ENCODE results near the gene OR5AL1. TPM values are rescaled to one million over a fixed set of nuclear protein-coding genes. Genes with fewer than 3 reads are reported as not detected.
"Not testable (repeated sequence)": the region's sequence is repeated elsewhere in the genome, so short reads cannot be mapped to it uniquely, and the experiment has no call there.

OR5AL1 gene
- not detected for total RNA-seq

- Histone ChIP-seq H3K4me1 (no peaks in the 10 kb centered on the region), H3K36me3 (no peaks in the 10 kb centered on the region), H3K27ac (no peak within 1 kb of the TSS), H3K4me3 (no peak within 1 kb of the TSS), H3K9me3 (no peaks in the 10 kb centered on the region), H3K27me3 (no peaks in the 10 kb centered on the region)
- no peak for TF ChIP-seq POLR2AphosphoS5 (IDR thresholded peaks at IDR 0.05)
- TF ChIP-seq, protein P1, sequence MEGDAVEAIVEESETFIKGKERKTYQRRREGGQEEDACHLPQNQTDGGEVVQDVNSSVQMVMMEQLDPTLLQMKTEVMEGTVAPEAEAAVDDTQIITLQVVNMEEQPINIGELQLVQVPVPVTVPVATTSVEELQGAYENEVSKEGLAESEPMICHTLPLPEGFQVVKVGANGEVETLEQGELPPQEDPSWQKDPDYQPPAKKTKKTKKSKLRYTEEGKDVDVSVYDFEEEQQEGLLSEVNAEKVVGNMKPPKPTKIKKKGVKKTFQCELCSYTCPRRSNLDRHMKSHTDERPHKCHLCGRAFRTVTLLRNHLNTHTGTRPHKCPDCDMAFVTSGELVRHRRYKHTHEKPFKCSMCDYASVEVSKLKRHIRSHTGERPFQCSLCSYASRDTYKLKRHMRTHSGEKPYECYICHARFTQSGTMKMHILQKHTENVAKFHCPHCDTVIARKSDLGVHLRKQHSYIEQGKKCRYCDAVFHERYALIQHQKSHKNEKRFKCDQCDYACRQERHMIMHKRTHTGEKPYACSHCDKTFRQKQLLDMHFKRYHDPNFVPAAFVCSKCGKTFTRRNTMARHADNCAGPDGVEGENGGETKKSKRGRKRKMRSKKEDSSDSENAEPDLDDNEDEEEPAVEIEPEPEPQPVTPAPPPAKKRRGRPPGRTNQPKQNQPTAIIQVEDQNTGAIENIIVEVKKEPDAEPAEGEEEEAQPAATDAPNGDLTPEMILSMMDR (IDR thresholded peaks at IDR 0.05), result no peak
- no peak for TF ChIP-seq POLR2A (IDR thresholded peaks at IDR 0.05)
- DNase-seq (ENCODE audit: low spot score in 2 of 2), result no peak
- intact Hi-C loops (cut with DNase I; ENCODE audit: low total_unique reads), result no loop called here
Measured at GRCh38 chr11:56412396-56412795, at the start of gene OR5AL1. OR5AL1 (plus strand) TSS chr11:56412696.

DNA sequence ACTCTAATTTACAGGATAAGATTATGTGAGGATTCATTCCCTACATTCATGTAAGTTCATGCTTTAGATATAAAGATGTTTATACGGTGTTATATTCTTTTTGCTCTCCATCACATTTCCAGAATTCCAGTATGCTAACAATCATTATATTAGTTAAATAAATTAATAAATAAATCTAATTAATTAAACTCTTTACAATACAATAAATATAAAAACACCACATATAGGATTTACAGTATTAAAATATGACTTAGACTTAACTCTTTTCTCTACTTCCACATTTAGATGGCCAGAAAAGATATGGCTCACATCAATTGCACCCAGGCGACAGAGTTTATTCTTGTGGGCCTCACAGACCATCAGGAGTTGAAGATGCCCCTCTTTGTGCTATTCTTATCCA is 37.2 kb upstream of the OR5AL1 start, which contains the start of gene OR8U1:
TSS of gene OR8U1 (plus strand) at position 301 of the 400 bp plus-strand sequence. CDS start at position 301, 0 bp downstream.
- H3K4me1 ChIP-seq, result no peaks in the 10 kb centered on the region
- H3K36me3 ChIP-seq, result no peaks in the 10 kb centered on the region
- H3K27me3 ChIP-seq, result no peaks in the 10 kb centered on the region
- H3K4me3 ChIP-seq, result no peak within 1 kb of the TSS
- DNase-seq (ENCODE audit: low spot score in 2 of 2), result no peak
- no peak within 1 kb of the TSS for H3K27ac ChIP-seq
- intact Hi-C loops (cut with DNase I; ENCODE audit: low total_unique reads), result no loop called here
- no peaks in the 10 kb centered on the region for H3K9me3 ChIP-seq
- TF ChIP-seq, protein P1 (IDR thresholded peaks at IDR 0.05), result no peak
- TF ChIP-seq POLR2AphosphoS5 (IDR thresholded peaks at IDR 0.05), result no peak
- no peak for TF ChIP-seq POLR2A (IDR thresholded peaks at IDR 0.05)

DNA sequence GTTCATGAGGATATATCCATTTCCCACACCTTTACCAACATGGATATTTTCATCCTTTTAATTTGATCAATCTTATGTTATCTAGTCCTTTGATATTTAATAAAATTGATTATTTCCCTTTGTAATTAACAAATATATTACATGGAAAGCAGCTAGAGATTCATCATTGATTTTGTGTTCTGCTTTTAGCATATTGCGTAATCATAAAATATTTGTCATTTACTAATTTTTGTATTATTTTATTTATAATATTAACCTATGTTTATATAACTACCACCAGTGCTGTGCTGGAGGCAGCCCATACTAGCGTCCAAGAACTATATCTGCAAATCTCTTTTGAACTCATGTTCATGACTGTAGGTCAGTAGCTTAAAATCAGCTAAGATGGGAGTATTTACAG is 32.4 kb upstream of the OR5AL1 start:
- H3K27me3 ChIP-seq, result no peaks in the 10 kb centered on the region
- intact Hi-C loops (cut with DNase I; ENCODE audit: low total_unique reads), result no loop called here
- H3K36me3 ChIP-seq, result no peaks in the 10 kb centered on the region

DNA sequence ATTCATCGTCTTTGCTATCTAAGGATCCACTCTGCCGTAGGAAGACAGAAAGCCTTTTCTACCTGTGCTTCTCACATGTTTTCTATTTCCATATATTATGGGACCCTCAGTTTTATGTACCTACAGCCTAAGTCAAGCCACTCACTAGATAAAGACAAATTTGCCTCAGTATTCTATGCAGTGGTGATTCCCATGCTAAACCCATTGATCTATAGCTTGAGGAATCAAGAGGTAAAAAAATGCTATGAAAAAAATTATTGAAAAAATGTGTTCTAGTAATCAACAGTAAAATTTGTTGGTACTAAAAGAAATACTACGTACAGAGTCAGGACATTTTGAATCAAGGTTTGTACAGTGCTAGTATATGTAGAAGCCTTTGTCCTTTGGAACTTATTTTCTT is 18.1 kb upstream of the OR5AL1 start:
- Histone ChIP-seq H3K27ac (no peak overlapping the region), H3K4me1 (no peaks in the 10 kb centered on the region), H3K36me3 (no peaks in the 10 kb centered on the region), H3K27me3 (no peaks in the 10 kb centered on the region), H3K9me3 (peaks cover 0 to 4% of the 10 kb centered on the region in 2 donors), H3K4me3 (no peak overlapping the region)
- TF ChIP-seq, protein P1 (IDR thresholded peaks at IDR 0.05), result no peak
- TF ChIP-seq POLR2AphosphoS5 (IDR thresholded peaks at IDR 0.05), result no peak
- TF ChIP-seq POLR2A (IDR thresholded peaks at IDR 0.05), result no peak
- intact Hi-C loops (cut with DNase I; ENCODE audit: low total_unique reads), result no loop called here
- DNase-seq (ENCODE audit: low spot score in 2 of 2), result no peak

More for the DNA sequence above, 32.4 kb upstream of the OR5AL1 start:
- DNase-seq (ENCODE audit: low spot score in 2 of 2), result no peak
- Histone ChIP-seq H3K4me3 (no peak overlapping the region), H3K27ac (no peak overlapping the region), H3K4me1 (no peaks in the 10 kb centered on the region), H3K9me3 (no peaks in the 10 kb centered on the region)
- TF ChIP-seq POLR2A (IDR thresholded peaks at IDR 0.05) (no peak), POLR2AphosphoS5 (IDR thresholded peaks at IDR 0.05) (no peak)
- TF ChIP-seq, protein P1 (IDR thresholded peaks at IDR 0.05), result no peak

DNA sequence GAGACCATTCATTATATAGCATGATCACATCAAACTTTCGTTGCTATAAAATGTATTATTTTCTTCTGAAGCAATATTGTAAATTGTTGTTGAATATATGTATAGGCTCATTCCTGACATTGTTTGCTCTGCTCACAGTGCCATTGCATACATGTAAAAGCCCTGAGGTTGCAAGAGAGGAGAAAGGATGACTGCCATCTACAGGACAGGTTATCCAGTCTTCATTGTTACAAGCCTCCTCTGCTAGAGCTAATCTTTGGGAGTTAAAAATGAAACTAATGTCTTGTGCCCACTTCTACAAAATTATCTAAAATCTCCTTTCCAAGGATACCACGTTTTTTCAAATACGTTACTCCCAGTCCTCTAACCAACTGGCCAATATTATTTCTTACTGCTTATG is 16.4 kb upstream of the OR5AL1 start:
- intact Hi-C loops (cut with DNase I; ENCODE audit: low total_unique reads), result no loop called here
- Histone ChIP-seq H3K36me3 (no peaks in the 10 kb centered on the region), H3K9me3 (peaks cover 0 to 4% of the 10 kb centered on the region in 2 donors), H3K27ac (no peak overlapping the region), H3K27me3 (no peaks in the 10 kb centered on the region), H3K4me3 (no peak overlapping the region), H3K4me1 (no peaks in the 10 kb centered on the region)
- no peak for DNase-seq (ENCODE audit: low spot score in 2 of 2)
- TF ChIP-seq, protein P1 (IDR thresholded peaks at IDR 0.05), result no peak
- TF ChIP-seq POLR2A (IDR thresholded peaks at IDR 0.05) (no peak), POLR2AphosphoS5 (IDR thresholded peaks at IDR 0.05) (no peak)

GRCh38 chr11:56401858-56402461 is 10.5 kb upstream of the OR5AL1 start:
- H3K27me3 ChIP-seq; H3K4me1 ChIP-seq; H3K9me3 ChIP-seq; H3K4me3 ChIP-seq; DNase-seq (ENCODE audit: low spot score in 2 of 2); H3K27ac ChIP-seq; intact Hi-C loops (cut with DNase I; ENCODE audit: low total_unique reads); H3K36me3 ChIP-seq: not testable (repeated sequence)

All from breast epithelium (tissue), 4 donors.